Suppressor macrophage treated with lipopolysaccharide for 1 hour (primary cell): ENCODE data around the gene EFNB1.

ENCODE experiments used
- DNase-seq, 3 donors: peaks; one replicate each; pipeline ENCODE4 v3.0.0-alpha.2; 2020 to 2022

The EFNB1 gene

GRCh38 chrX:68827848-68828624 lies 785 bp upstream of the EFNB1 start:
- DNase-seq = peak; percentile 69 to 79 (median 78)

GRCh38 chrX:68829582-68830418 lies 979 bp downstream of the EFNB1 start:
- DNase-seq = peak; percentile 24 to 52 (median 45)

- no peak for DNase-seq
These were observed 1.9 kb downstream of the EFNB1 start for GRCh38 chrX:68830419-68831404.

- no peak for DNase-seq
These were observed 2.7 kb downstream of the EFNB1 start for GRCh38 chrX:68831405-68832100.

GRCh38 chrX:68832101-68832416 lies 3.2 kb downstream of the EFNB1 start:
- peak; percentile 74 to 77 (median 76) for DNase-seq

- no peak for DNase-seq
These were observed 4.0 kb downstream of the EFNB1 start for GRCh38 chrX:68832516-68833447.

GRCh38 chrX:68833448-68833805 lies 4.6 kb downstream of the EFNB1 start:
- no peak for DNase-seq

GRCh38 chrX:68833855-68834331 lies 5.1 kb downstream of the EFNB1 start:
- no peak for DNase-seq

- no peak for DNase-seq
These were observed 5.7 kb downstream of the EFNB1 start for GRCh38 chrX:68834371-68835103.

- no peak for DNase-seq
These were observed 6.3 kb downstream of the EFNB1 start for GRCh38 chrX:68835104-68835442.

- no peak for DNase-seq
These were observed 6.6 kb downstream of the EFNB1 start for GRCh38 chrX:68835468-68835867.

- DNase-seq = no peak
These were observed 8.3 kb downstream of the EFNB1 start for GRCh38 chrX:68837119-68837518.

GRCh38 chrX:68838571-68838910 lies 9.7 kb downstream of the EFNB1 start:
- DNase-seq = no peak

GRCh38 chrX:68839771-68840170 lies 10.9 kb downstream of the EFNB1 start:
- DNase-seq = no peak

GRCh38 chrX:68840256-68840655 lies 11.4 kb downstream of the EFNB1 start:
- DNase-seq = no peak

GRCh38 chrX:68841251-68842049 lies 12.6 kb downstream of the EFNB1 start:
- DNase-seq = peak in 2 of 3 donors; percentile 19 to 31

GRCh38 chrX:68842351-68842750 lies 13.5 kb downstream of the EFNB1 start:
- DNase-seq = no peak

GRCh38 chrX:68842781-68843581 lies 14.2 kb downstream of the EFNB1 start:
- DNase-seq = peak; percentile 54 to 62 (median 58)

GRCh38 chrX:68843992-68844391 lies 15.2 kb downstream of the EFNB1 start:
- DNase-seq = no peak
